Neural progenitor cell (in vitro differentiated cells): ENCODE results near the gene CISTR.

Experiments used
- CTCF ChIP-seq: fragments of 200-600 bp; sonication (generic); IDR thresholded peaks from 2 replicates; pipeline ENCODE4 v1.5.1; 2017; ENCODE audit warnings: antibody characterized with exemption, mild to moderate bottlenecking
- EZH2phosphoT487 ChIP-seq: fragments of 200-600 bp; sonication (generic); IDR thresholded peaks from 2 replicates; pipeline ENCODE4 v1.6.1; 2017; ENCODE audit warnings: antibody characterized with exemption

- TF ChIP-seq CTCF (no peak), EZH2phosphoT487 (no peak)
Measured at GRCh38 chr12:53793221-53793620, 41.4 kb upstream of the CISTR start.
